Measurements from ENCODE around the gene DPAGT1. TPM values are rescaled to one million over a fixed set of nuclear protein-coding genes. Genes with fewer than 3 reads are reported as not detected.

Gene DPAGT1
- total and polyA plus RNA-seq, 2 experiments from 2014 or later, result 37.2 to 52.6 TPM

- Mint-ChIP-seq H3K27ac (no peak overlapping the region), H3K4me3 (no peak overlapping the region), H3K36me3 (ENCODE audit: low read depth) (peaks cover 28% of the 10 kb centered on the region), H3K4me1 (peaks cover 14% of the 10 kb centered on the region), H3K27me3 (ENCODE audit: insufficient read depth, low read depth, poor library complexity) (peaks cover 9% of the 10 kb centered on the region), H3K9me3 (no peaks in the 10 kb centered on the region)
- H3F3A ChIP-seq (replicated peaks; ENCODE audit: low read depth), result peaks cover 11% of the 10 kb centered on the region; the same call in 1 of the 2 replicates
- H3K79me2 ChIP-seq (replicated peaks; ENCODE audit: insufficient read depth), result peaks cover 31% of the 10 kb centered on the region
- H3K4me3 ChIP-seq, result no peak overlapping the region
- TF ChIP-seq EZH2phosphoT487 (IDR thresholded peaks at IDR 0.05; ENCODE audit: unreplicated experiment) (no peak), NANOG (IDR thresholded peaks at IDR 0.05; ENCODE audit: borderline replicate concordance) (no peak), ZNF114 (CRISPR knock-in tag; IDR thresholded peaks at IDR 0.05) (no peak), REST (IDR thresholded peaks at IDR 0.05; ENCODE audit: unreplicated experiment) (no peak)
- TF ChIP-seq, protein P1, sequence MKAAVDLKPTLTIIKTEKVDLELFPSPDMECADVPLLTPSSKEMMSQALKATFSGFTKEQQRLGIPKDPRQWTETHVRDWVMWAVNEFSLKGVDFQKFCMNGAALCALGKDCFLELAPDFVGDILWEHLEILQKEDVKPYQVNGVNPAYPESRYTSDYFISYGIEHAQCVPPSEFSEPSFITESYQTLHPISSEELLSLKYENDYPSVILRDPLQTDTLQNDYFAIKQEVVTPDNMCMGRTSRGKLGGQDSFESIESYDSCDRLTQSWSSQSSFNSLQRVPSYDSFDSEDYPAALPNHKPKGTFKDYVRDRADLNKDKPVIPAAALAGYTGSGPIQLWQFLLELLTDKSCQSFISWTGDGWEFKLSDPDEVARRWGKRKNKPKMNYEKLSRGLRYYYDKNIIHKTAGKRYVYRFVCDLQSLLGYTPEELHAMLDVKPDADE (IDR thresholded peaks at IDR 0.05), result no peak
- DNase-seq (ENCODE audit: low spot score), result no peak
- H3K27ac ChIP-seq (ENCODE audit: low read depth), result peak overlapping the region; percentile 55; the same call in 1 of the 2 replicates
- H3K4me2 ChIP-seq, result no peak overlapping the region
- peaks cover 13% of the 10 kb centered on the region; the same call in 1 of the 2 replicates for H3K36me3 ChIP-seq (ENCODE audit: insufficient read depth)
- H3K9me2 ChIP-seq (ENCODE audit: insufficient read depth), result no peaks in the 10 kb centered on the region
- peaks cover 7% of the 10 kb centered on the region; the same call in 1 of the 2 replicates for H3K4me1 ChIP-seq (ENCODE audit: insufficient read depth)
- no peak for ATAC-seq
- H3K27me3 ChIP-seq (ENCODE audit: insufficient read depth), result no peaks in the 10 kb centered on the region
- H2AFZ ChIP-seq, result no peak overlapping the region
- peaks cover 17% of the 10 kb centered on the region; the same call in 1 of the 2 replicates for H4K20me1 ChIP-seq (replicated peaks; ENCODE audit: insufficient read depth)
Observed at GRCh38 chr11:119125821-119126220, 24.2 kb upstream of the DPAGT1 start.

GRCh38 chr11:119121811-119122124 lies 20.1 kb upstream of the DPAGT1 start:
- peak overlapping the region; percentile 92 for H3K27ac ChIP-seq (ENCODE audit: low read depth)
- H3K4me2 ChIP-seq, result peak overlapping the region; percentile 100
- peaks cover 14% of the 10 kb centered on the region; the same call in 1 of the 2 replicates for H4K20me1 ChIP-seq (replicated peaks; ENCODE audit: insufficient read depth)
- peak overlapping the region; percentile 99 for H2AFZ ChIP-seq
- peaks cover 20% of the 10 kb centered on the region for H3K4me1 Mint-ChIP-seq
- no peak for ATAC-seq
- peaks cover 14% of the 10 kb centered on the region; the same call in 1 of the 2 replicates for H3F3A ChIP-seq (replicated peaks; ENCODE audit: low read depth)
- DNase-seq (ENCODE audit: low spot score), result no peak
- no peaks in the 10 kb centered on the region for H3K9me3 Mint-ChIP-seq
- no peak for TF ChIP-seq EZH2 (IDR thresholded peaks at IDR 0.05; ENCODE audit: low read depth, unreplicated experiment)
- H3K27me3 Mint-ChIP-seq (ENCODE audit: insufficient read depth, low read depth, poor library complexity), result peaks cover 15% of the 10 kb centered on the region
- no peaks in the 10 kb centered on the region for H3K9me2 ChIP-seq (ENCODE audit: insufficient read depth)
- peak overlapping the region; percentile 94 for H3K4me3 Mint-ChIP-seq
- H3K27me3 ChIP-seq (ENCODE audit: insufficient read depth), result no peaks in the 10 kb centered on the region
- peak overlapping the region; percentile 100 for H3K4me3 ChIP-seq
- H3K4me1 ChIP-seq (ENCODE audit: insufficient read depth), result peaks cover 13% of the 10 kb centered on the region; the same call in 1 of the 2 replicates
- H3K79me2 ChIP-seq (replicated peaks; ENCODE audit: insufficient read depth), result peaks cover 31% of the 10 kb centered on the region
- H3K27ac Mint-ChIP-seq, result peak overlapping the region; percentile 72
- no peaks in the 10 kb centered on the region for H3K36me3 ChIP-seq (ENCODE audit: insufficient read depth)
- peaks cover 12% of the 10 kb centered on the region for H3K36me3 Mint-ChIP-seq (ENCODE audit: low read depth)

All from GM23338 (cell line).